ENCODE data around the gene ARHGAP21. TPM values are rescaled to one million over a fixed set of nuclear protein-coding genes. Genes with fewer than 3 reads are reported as not detected.
A peak's percentile ranks its signal among the peaks of the same experiment; 100 is the strongest.

Gene ARHGAP21
- total RNA-seq, 1 experiment from 2014 or later = 65.7 TPM

DNA sequence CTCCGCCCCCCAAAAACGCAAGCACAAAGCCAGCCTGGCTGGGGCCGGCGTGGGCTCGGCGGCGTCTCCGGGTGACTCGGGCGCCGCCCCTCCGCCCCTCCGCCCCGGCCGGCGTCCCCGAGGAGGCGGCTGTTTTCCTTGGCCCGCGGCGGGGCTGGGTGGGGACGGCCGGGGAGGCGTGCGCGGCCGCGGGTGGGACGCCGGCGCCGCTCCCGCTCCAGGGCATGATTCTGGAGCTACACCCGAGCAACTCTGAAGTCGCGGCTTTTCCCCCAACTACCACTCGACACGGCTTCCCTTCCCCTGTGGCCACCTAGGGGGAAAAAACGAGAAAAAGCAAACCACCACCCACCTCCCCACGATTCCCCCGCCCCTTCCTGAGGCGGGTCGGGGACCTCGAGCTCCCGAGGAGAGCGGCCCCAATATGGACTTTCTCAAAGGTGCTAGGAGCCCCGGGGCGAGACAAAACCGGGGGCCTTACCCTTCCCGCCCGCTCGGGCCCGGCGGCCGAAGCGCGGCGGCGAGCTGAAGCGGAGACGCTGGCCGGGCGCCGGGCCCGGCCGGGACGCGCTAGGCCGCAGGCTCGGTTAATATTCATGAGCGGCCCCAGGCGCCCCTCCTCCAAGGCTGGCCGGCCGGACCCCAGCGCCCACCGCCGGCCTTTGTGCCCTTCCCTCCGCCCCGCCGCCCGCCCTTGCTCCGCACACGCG lies 856 bp downstream of the ARHGAP21 start:
- peak; percentile 58 for DNase-seq (ENCODE audit: low read depth)

DNA sequence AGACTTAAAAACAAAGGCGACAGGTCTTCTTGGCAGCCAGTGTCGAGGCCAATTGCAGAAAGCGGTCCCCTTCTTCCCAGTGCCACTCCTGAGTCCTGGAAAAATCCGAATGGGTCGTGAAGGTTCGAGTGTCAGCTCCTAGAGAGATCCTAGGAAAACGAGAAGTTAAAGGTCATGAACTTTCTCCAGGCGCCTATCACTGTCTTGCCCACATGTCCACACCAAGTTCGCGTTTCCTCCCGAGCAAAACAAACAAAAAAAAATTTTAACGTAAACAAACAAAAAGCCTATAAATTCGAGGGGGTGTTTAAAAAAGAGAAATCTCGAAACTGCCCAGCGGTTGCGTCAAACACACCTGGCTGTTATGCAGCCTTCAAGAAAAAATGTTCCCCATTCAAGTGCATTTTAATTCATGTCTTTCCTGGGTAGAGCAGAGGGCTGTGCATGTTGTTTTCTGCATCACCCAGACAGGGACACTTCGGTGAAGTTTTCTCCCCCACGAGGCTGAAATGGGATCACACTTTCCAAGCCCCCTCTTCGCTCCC lies 1.5 kb downstream of the ARHGAP21 start:
- peak; percentile 40 for DNase-seq (ENCODE audit: low read depth)

DNA sequence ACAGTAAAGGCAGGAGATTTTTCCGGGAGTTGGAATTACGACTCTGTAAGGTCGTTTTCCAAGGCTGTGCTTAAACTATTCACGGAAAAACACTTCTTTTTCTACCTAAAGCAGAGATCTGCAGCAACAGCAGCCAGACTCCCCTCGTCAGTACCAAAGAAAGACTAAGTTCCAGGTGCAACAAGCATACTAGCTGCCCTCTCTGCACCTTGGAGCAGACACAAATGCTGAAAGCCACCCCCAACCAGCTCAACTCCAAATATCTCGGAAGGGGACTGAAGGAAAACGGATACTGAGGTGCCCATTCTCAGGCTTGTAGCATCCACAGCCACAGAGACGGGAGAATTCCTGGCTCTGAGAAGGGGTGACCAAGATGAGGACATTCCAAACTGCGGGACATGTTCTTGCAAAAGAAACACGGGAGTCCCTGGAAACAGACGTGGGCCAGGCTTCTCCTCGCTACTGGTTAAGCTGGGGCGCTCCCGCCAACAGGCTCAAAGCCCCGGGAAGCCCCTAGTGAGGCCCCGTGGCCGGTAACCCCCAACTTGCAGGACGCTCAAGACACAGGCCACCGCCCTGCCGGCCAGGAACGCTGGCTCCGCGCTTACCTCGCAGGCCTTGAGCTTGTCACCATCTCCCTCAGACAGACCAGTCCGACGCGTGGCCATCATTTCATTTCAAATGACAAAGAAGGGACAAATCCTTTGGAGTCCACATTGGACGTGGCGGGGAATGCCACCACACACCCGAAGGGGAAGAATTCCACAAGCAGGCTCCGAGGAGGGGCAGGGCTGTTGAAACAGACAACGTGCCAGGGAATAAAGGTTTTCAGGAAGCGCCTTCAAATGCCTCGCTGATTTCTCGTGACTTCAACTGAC lies 2.2 kb downstream of the ARHGAP21 start:
- DNase-seq (ENCODE audit: low read depth) = no peak

DNA sequence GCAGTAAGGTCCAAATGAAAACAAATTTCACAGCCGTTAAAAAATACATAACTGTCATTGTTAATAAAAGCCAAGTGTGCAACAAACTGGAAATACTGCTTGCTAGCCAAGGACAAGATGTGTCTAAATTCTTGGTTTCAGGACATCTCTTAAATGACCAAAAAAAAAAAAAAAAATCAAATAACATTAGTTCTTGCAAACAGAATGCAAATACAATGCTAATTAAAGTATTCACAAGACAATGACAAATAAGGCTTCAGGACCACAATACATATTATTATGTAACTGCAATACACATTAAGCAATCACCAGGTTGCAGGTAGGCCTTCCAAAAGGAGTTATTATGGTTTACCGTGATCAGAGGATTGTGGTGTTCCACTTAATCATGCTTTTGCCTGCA lies 3.6 kb downstream of the ARHGAP21 start:
- DNase-seq (ENCODE audit: low read depth) = no peak

DNA sequence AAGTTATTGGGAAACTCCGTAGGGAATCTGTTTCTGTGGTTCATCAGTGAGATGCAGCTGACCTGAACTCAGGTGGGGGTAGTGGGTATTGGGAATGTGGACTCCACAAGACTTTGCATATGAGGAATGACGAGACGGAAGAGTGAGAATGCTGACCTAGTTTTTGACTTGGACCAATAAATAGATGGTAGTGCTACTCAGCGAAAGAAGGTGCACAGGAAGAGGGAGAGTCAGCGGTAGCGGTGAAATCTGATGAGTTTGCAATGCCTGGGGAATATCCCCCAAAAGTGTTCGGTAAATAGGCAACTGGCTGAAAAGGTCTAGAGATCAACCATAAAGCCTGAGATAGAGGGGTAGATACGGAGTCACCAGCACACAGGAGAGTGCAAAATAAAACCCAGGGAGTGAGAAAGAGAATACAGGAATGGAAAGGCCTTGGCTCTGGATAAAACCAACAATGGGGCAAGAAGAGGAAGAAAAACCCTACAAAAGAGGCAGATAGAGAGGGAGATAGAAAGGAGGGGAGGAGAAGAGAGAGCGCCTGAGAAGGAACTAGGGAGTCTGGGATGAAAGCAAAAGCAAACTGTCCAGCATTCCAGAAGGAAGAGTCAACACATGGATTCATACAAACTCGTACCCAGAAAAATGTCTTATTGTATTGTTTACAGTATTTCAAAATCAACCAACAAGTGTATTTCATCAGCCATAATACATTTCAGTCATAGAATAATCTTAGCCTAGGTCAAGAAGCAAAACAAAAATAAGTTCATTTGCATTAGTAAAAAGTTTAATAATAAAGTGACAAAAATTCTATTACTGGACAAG lies 5.4 kb downstream of the ARHGAP21 start:
- peak; percentile 80 for DNase-seq (ENCODE audit: low read depth)

DNA sequence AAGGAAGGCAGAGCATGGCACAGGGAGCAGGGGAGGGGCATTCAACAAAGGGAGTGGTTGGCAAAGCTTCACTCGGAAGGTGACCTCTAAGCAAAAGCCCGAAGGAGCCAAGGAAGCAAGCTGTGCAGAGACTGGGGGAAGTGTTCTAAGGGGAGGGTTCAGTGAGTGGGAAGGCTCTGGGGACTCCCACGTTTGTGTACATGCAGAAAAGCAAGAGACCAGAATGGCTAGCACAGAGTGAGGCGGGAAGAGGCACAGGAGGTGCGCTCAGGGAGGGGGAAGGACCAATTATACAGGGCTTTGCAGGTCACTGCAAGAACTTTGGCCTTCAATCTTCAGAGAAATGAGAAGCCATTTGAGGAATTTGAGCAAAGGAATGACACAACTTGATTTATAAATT lies 7.4 kb downstream of the ARHGAP21 start:
- DNase-seq (ENCODE audit: low read depth) = no peak

DNA sequence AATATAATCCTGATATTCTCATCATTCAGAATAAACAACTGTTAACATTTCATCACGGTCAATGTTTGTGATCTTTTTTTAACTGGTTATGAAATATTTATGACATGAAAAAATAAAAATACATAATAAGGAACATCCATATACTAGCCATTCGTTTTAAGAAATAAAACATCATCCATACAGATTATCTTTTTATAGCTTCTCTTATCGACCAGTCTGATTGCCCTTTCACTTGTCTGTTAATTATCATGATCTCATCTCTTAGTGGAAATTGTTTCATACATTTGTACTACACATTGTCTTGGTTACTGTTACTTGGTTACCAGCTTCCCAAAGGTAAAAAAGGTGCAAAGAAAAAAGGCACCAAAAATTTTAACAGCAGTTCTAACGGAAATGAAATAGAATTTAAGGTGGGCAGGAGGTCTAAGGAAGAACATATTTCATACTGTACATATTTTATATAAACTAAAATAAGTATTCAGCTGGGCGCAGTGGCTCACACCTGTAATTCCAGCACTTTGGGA lies 8.4 kb downstream of the ARHGAP21 start:
- DNase-seq (ENCODE audit: low read depth) = no peak

DNA sequence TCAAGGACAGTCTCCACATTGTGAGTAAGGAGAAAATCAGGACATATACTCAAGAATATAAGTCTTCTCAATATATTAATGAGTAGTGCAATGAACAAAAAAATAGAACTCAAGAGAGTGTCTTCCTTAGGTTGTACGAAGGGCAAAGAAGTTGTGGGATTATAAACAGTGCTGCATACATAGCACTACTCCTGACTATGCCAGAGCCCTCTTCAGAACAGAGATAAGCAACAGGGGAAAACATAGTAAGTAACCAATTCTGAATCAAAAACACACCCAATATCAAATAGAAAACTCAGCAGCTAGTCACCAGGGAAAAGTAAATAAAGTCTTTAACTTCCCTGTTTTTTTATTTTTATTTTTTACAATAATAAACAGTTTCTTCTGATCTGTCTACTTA lies 10.6 kb downstream of the ARHGAP21 start:
- no peak for DNase-seq (ENCODE audit: low read depth)

DNA sequence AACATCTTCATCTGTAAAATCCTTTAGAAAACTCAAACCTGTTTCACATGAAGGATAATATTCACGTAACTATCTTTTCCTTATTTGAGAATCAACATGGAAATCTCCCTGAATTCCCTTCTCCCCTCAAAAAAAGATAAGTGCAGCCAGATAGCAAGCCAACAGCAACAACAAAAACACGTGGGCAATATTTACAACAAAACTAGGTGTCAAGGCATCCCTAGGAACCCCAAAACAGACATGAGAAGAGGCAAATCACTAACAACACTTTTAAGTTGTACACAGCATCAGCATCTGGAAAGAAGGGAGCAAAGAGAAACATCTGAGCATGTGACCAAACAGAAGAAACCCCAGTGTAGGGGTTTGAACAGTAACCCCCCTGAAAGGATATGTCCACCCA lies 12.2 kb downstream of the ARHGAP21 start:
- no peak for DNase-seq (ENCODE audit: low read depth)

DNA sequence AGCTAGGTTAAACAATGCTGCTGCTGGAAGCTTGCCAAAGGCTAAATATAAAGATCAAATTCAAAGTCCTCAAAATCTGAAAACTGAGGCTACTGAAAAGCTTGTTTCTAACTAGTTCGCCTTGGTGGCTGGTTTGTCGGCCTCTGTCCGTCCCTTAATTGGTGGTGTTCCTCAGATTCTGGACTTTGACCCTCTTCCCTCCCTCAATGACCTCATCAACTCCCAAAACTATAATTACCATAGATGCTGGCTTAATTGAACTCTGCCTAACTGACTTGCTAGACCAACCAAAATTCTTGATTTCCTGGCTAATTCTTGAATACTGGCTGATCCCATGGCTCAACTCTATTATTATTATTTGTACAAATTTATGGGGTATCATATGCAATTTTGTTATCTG lies 15.6 kb downstream of the ARHGAP21 start:
- DNase-seq (ENCODE audit: low read depth) = no peak

DNA sequence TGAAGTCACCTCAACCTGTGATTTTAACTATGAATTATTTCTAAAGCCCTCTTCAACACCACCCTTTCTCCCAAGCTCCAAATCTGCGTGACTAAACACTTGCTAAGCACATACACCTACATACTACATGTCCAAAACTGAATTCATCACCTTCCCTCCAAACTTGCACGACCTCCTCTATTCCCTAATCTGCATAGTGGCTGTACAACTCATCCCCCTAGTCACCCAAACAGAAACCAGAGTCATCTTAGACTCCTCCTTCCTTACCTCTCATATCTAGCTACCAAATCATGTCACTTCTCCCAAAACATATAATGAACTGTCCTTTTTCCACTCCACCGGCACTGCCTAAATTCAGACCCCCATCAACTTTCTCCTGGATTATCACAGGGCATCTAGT lies 16.2 kb downstream of the ARHGAP21 start:
- no peak for DNase-seq (ENCODE audit: low read depth)

DNA sequence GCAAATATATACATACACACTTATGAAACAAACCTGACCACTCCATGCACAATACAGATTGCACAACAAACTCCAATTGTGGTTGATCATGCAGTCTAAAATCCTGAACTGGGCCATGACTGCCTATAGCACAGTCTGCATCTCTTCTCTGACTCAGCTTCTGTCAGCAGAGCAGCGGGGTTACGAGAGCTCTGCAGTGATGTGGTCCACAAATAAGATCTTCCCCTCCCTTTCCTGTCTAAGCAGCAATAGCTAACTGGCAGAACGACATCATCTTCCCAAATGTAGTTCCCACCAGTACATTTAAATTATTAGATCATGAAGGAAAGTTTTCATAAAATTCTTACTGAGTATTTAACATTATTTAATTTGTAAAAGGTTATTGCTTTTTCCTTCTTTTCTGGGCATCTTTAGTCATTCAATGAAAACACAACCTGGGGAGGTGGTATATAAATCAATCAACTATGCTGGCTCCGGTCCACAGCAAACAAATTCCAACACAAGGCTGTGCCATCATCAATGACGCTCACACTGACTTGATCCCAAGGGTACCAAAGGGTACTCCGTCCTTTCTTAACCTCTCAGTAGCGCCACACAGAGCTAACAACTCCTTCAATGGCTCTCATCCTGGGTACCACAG lies 17.1 kb downstream of the ARHGAP21 start:
- DNase-seq (ENCODE audit: low read depth) = peak; percentile 87

DNA sequence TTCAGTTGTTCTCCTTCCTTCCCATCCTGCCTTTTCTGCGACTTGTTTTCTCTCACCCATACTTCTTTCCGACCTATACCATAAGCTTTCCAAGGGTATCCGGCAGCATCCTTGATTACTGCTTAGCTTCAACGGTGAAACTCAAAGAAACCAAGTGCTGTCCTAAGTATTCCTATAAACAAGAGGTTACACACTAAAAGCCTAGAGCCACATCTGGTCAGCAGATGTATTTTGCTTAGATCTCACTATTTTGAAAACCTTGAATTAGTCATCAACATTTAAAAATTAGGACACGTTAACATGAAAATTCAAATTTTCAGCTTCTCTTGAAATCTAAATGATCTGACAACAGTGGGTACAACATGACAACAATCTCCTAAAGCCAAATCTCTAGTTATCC lies 20.0 kb downstream of the ARHGAP21 start:
- DNase-seq (ENCODE audit: low read depth) = peak; percentile 59

DNA sequence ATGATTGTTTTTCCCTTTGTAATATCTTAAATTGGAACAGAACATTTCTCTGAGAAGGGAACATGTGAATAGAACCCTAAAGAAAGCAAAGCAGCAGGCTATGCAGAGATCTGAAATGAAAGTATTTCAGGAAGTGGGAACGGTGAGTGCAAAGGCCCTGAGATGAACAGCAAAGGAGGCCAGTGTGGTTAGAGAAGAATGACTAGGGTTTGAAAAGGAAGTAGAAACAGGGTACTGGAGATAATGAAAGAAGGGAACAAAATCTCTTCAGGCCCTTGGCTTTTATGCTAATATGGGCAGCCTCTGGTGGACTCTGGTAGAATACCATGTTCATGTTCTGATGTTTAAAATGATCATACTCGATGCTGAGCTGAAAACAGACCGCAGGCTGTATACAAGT lies 22.2 kb downstream of the ARHGAP21 start:
- no peak for DNase-seq (ENCODE audit: low read depth)

DNA sequence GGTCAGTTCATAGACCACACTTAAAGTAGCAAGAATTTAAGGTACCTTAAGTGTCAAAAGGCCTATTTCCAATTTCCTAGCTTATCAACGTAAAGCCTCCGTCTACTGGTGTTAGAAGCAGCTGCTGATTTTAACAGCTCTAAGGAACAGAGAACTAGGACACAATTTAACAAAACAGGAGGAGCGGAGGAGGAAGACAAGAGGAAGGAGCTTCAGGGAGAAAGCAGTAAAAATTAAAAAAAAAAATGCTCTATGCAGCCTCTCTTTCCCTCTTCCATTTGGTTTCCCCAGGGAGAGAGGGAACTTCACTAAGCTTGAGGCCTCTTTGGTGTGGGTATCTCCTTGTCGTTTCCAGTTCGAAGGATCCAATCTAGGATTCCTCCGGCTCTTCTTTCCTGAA lies 22.7 kb downstream of the ARHGAP21 start:
- no peak for DNase-seq (ENCODE audit: low read depth)

DNA sequence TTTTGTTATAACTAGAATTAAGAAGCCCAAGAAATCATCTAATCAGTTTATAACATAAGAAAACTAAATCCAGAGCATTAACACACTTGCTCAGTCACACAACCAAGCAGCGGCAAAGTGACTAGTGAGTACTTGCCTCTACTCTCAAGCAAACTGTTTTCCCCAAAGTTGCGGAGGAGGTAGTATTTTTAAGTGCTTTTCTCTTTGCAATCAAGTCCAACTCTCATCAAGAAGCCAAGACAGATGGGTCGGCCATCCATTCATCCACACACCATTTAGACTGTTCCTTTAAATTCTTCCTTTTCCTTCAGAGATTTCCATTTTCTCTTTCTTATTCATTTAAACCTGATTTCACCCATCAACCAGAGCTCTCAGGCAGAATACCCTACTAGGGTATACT lies 25.4 kb downstream of the ARHGAP21 start:
- DNase-seq (ENCODE audit: low read depth) = no peak

DNA sequence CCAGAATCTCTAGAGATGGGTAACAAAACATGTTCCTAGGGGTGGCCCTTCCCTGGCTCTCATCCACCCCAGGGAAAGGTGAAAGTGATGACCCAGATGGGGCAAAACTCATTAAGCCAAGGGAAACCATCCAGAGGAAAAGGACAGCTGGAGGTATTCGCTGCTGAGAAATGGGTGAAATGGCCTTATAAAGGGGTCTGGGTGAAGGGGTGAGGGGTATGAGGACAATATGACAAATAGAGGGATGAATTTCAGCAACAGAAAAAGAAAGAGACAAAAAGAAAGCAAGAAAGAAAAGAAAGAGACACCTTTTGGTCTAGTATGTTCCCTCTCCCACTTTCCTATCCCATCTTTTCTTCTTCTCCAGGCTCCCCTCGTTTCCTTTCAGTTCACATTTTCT lies 26.6 kb downstream of the ARHGAP21 start:
- DNase-seq (ENCODE audit: low read depth) = no peak

DNA sequence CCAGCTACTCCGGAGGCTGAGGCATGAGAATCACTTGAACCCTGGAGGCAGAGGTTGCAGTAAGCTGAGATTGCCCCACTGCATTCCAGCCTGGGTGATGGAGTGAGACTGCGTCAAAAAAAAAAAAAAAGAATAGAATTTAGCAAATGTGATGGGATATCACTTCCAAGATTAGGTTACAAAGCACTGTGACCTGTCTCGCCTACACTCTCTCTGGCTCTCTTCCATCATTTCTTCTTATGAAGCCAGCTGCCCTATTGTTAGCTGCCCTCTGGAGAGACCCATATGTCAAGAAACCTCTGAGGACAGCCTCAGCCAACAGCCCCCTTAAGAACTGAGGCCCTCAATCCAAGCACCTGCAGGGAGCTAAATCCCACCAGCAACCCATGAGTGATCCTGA lies 28.2 kb downstream of the ARHGAP21 start:
- no peak for DNase-seq (ENCODE audit: low read depth)

DNA sequence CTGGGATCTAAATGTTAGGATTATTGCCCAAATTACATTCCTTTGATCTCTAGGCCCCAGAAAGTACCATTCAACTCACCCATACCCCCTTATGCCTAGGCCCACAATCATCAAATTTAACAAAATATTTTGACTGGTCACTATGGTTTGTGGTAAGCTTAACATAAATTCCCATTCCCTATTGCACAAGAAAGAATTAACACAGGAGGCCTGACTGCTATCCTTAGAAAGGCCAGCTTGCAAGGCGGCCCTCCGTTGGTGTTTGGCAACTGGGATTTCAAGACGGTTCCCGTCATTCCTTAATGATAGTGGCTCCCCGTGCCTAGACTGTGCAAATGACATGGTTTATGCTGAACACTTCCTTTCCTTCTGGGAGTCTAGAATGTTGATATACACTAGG lies 29.6 kb downstream of the ARHGAP21 start:
- DNase-seq (ENCODE audit: low read depth) = peak; percentile 25

DNA sequence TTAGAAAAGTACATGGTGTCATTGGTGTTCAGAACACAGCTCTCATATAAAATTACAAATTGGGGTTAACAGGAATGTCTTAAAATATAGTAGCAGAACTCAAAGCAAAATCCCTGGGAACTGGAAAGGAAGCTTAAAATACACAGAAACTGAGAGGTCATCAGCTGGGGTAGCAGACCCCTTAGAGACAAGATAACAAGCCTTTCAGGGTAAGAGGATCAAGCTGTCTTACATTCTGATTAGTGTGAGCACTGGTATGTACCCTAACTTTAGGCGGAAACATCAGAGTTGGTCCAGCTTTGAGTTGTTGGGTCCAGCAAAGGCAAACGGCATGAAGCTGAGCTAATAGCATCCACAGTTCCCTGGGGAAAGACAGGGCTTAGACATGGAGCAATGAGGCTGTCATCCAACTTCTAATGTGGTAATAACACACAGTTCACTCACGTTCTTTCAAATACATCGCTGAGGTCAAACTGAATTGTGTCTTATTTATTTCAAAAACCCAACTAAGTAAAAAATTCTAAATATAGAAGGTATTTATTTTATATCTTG lies 32.6 kb downstream of the ARHGAP21 start:
- peak; percentile 59 for DNase-seq (ENCODE audit: low read depth)

All from LHCN-M2 (cell line).